RWPE2 (cell line): Measurements from ENCODE around the gene CHN2.

Source experiments
- ATAC-seq: fragments of 200-7000 bp; cut with Tn5 transposase; 3 replicates; pipeline ENCODE4 v1.9.1; 2021; ENCODE audit warnings: low read depth
- DNase-seq: peaks from one replicate; pipeline ENCODE4 v3.0.0-alpha.2; 2020; ENCODE audit warnings: low spot score
- H3K27ac ChIP-seq: fragments of 450-650 bp; 2 replicates; pipeline ENCODE4 v1.5.1; 2017; ENCODE audit warnings: mild to moderate bottlenecking; ENCODE audit not compliant: poor library complexity, severe bottlenecking
- H3K27me3 ChIP-seq: fragments of 250-450 bp; sonication (Bioruptor Pico); 2 replicates; pipeline ENCODE4 v1.5.1; 2021; ENCODE audit warnings: mild to moderate bottlenecking, moderate library complexity; ENCODE audit not compliant: insufficient read depth, poor library complexity, severe bottlenecking
- H3K36me3 ChIP-seq: fragments of 250-450 bp; sonication (Bioruptor Pico); 2 replicates; pipeline ENCODE4 v1.5.1; 2020; ENCODE audit warnings: low read depth, mild to moderate bottlenecking, moderate library complexity
- H3K4me1 ChIP-seq: fragments of 250-450 bp; sonication (Bioruptor Pico); 2 replicates; pipeline ENCODE4 v1.5.1; 2021; ENCODE audit warnings: mild to moderate bottlenecking, moderate library complexity; ENCODE audit not compliant: insufficient read depth, poor library complexity, severe bottlenecking
- H3K4me3 ChIP-seq: fragments of 250-450 bp; sonication (Bioruptor Pico); 2 replicates; pipeline ENCODE4 v1.5.1; 2021; ENCODE audit warnings: mild to moderate bottlenecking, moderate library complexity; ENCODE audit not compliant: severe bottlenecking
- H3K9me3 ChIP-seq: fragments of 250-450 bp; sonication (Bioruptor Pico); 2 replicates; pipeline ENCODE4 v1.5.1; 2021; ENCODE audit warnings: mild to moderate bottlenecking, moderate library complexity; ENCODE audit not compliant: severe bottlenecking
- TF ChIP-seq, protein P1 (sequence below): fragments of 450-650 bp; IDR thresholded peaks from one replicate; pipeline ENCODE4 v1.5.1; 2017; ENCODE audit warnings: mild to moderate bottlenecking, moderate library complexity; ENCODE audit not compliant: poor library complexity, severe bottlenecking

The CHN2 gene

DNA sequence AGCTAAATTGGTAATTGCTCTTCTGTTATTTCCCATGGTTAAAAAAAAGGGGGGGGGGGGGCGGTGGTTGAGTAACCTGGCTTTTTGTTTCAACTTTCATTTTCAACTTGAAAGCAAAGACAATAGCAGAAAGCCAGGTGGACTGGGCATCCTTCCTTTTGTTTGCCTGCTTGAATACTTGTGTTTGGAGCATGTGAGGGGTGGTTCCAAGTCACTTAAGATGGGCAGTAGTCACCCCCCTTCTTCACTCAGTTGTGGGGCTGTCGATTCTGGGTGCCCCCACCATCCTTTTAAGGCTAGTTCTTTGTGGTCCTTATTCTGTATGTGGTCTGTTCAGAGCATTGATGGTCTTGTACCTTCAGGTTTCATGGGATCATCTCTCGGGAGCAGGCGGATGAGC, 203.4 kb downstream of the CHN2 start:
- ATAC-seq: no peak
- no peak for DNase-seq
- TF ChIP-seq, protein P1, sequence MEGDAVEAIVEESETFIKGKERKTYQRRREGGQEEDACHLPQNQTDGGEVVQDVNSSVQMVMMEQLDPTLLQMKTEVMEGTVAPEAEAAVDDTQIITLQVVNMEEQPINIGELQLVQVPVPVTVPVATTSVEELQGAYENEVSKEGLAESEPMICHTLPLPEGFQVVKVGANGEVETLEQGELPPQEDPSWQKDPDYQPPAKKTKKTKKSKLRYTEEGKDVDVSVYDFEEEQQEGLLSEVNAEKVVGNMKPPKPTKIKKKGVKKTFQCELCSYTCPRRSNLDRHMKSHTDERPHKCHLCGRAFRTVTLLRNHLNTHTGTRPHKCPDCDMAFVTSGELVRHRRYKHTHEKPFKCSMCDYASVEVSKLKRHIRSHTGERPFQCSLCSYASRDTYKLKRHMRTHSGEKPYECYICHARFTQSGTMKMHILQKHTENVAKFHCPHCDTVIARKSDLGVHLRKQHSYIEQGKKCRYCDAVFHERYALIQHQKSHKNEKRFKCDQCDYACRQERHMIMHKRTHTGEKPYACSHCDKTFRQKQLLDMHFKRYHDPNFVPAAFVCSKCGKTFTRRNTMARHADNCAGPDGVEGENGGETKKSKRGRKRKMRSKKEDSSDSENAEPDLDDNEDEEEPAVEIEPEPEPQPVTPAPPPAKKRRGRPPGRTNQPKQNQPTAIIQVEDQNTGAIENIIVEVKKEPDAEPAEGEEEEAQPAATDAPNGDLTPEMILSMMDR: no peak
- Histone ChIP-seq H3K36me3 (no peaks in the 10 kb centered on the region), H3K4me3 (no peak overlapping the region), H3K4me1 (no peaks in the 10 kb centered on the region), H3K27ac (no peak overlapping the region), H3K9me3 (no peaks in the 10 kb centered on the region), H3K27me3 (no peaks in the 10 kb centered on the region)

DNA sequence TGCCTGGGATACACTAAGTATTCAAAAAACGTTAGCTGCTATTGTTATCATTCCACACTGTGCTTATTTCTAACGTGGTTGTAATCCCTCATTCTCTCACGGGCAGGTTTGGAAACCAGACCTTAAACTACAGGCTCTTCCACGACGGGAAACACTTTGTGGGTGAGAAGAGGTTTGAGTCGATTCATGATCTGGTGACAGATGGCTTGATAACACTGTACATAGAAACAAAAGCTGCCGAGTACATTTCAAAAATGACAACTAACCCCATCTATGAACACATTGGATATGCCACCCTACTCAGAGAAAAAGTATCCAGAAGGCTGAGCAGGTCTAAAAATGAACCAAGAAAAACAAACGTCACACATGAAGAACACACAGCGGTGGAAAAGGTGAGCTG, 205.9 kb downstream of the CHN2 start:
- no peak for DNase-seq
- no peak for ATAC-seq

GRCh38 chr7:29401769-29402168, 207.2 kb downstream of the CHN2 start:
- ATAC-seq (no peak), DNase-seq (no peak)
- H3K4me1 ChIP-seq: no peaks in the 10 kb centered on the region
- H3K4me3 ChIP-seq: no peak overlapping the region
- H3K27ac ChIP-seq: no peak overlapping the region
- TF ChIP-seq, protein P1: no peak
- no peaks in the 10 kb centered on the region for H3K9me3 ChIP-seq
- no peaks in the 10 kb centered on the region for H3K36me3 ChIP-seq
- H3K27me3 ChIP-seq: no peaks in the 10 kb centered on the region

More for the DNA sequence above, 205.9 kb downstream of the CHN2 start:
- H3K36me3 ChIP-seq: no peaks in the 10 kb centered on the region
- H3K27me3 ChIP-seq: no peaks in the 10 kb centered on the region
- no peaks in the 10 kb centered on the region for H3K4me1 ChIP-seq
- H3K4me3 ChIP-seq: no peak overlapping the region
- no peaks in the 10 kb centered on the region for H3K9me3 ChIP-seq
- TF ChIP-seq, protein P1: no peak
- H3K27ac ChIP-seq: no peak overlapping the region

- no peaks in the 10 kb centered on the region for H3K9me3 ChIP-seq
- H3K4me3 ChIP-seq: no peak overlapping the region
- no peak overlapping the region for H3K27ac ChIP-seq
- TF ChIP-seq, protein P1: no peak
- H3K4me1 ChIP-seq: no peaks in the 10 kb centered on the region
- no peaks in the 10 kb centered on the region for H3K27me3 ChIP-seq
- no peaks in the 10 kb centered on the region for H3K36me3 ChIP-seq
- no peak for DNase-seq
- ATAC-seq: no peak
Measured at GRCh38 chr7:29405891-29406290, 211.3 kb downstream of the CHN2 start.

DNA sequence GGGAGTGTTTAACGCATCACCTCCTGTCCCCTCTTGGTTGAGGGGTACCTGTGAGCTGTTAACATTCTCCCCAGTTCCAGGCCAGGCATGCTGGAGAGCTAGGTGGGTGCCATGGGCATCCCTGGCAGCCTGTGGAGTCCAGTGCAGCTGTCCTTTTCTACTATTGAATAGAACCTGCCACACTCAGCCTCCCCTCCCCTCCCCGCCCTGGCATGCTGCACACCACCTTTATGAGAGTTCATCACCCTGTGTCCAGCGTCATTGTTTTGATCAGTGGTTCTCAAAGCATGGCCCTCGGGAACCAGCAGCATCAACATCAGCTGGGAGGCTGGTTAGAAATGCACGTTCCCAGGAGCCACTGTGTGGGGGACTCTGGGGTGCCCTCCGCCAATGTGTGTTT, 211.8 kb downstream of the CHN2 start:
- H3K27me3 ChIP-seq: no peaks in the 10 kb centered on the region
- H3K27ac ChIP-seq: no peak overlapping the region
- no peaks in the 10 kb centered on the region for H3K36me3 ChIP-seq
- DNase-seq (no peak), ATAC-seq (no peak)
- TF ChIP-seq, protein P1: no peak
- H3K9me3 ChIP-seq: no peaks in the 10 kb centered on the region
- no peaks in the 10 kb centered on the region for H3K4me1 ChIP-seq
- H3K4me3 ChIP-seq: no peak overlapping the region
